Thyroid gland (tissue), 4 donors: Measurements from ENCODE around the gene ABCC11. TPM values are rescaled to one million over a fixed set of nuclear protein-coding genes. Genes with fewer than 3 reads are reported as not detected.

Experiments used
- DNase-seq, 2 donors: peaks; one replicate each; pipeline ENCODE4 v3.0.0-alpha.2; 2019
- H3K27ac ChIP-seq, 3 donors: fragments of 200-600 bp; sonication (generic); 1 replicate in 2 of 3; 2 replicates in 1 of 3; pipeline ENCODE4 v1.5.1; 2016 to 2019; ENCODE audit warnings: mild to moderate bottlenecking in 1 of 3, moderate library complexity in 1 of 3
- H3K27me3 ChIP-seq: fragments of 200-600 bp; sonication (generic); one replicate; pipeline ENCODE4 v1.5.1; 2019
- H3K36me3 ChIP-seq, 2 donors: fragments of 200-600 bp; sonication (generic); one replicate each; pipeline ENCODE4 v1.5.1; 2016 to 2019
- H3K4me1 ChIP-seq, 2 donors: fragments of 200-600 bp; sonication (generic); one replicate each; pipeline ENCODE4 v1.5.1; 2017 to 2019
- H3K4me3 ChIP-seq, 3 donors: fragments of 200-600 bp; sonication (generic); replicated peaks in 1 of 3; 1 replicate in 2 of 3; 2 replicates in 1 of 3; pipeline ENCODE4 v1.5.1; 2016; ENCODE audit warnings: mild to moderate bottlenecking in 1 of 3
- H3K9me3 ChIP-seq: fragments of 200-600 bp; sonication (generic); one replicate; pipeline ENCODE4 v1.5.1; 2017
- POLR2A ChIP-seq, 2 donors: fragments of 450-650 bp; IDR thresholded peaks; one replicate each; pipeline ENCODE4 v1.6.1; 2017; ENCODE audit warnings: antibody characterized with exemption in 2 of 2, mild to moderate bottlenecking in 2 of 2, moderate library complexity in 1 of 2
- WGBS, 2 donors: methylation state at CpG; one replicate each; pipeline ENCODE4 v1.1.5; 2017; 5-methylcytosine and 5-hydroxymethylcytosine counted together
- intact Hi-C: fragments of 100-400 bp; cut with DNase I; formaldehyde crosslinking; loops from one replicate; pipeline ENCODE4 v1.15.1; 2023
- total RNA-seq, 4 donors: library from RNA; depleted of rRNA; stranded (reverse); fragments of >200 nt; gene quantifications; one replicate each; pipeline ENCODE4 v1.2.3, GENCODE V29; 2016
- TF ChIP-seq, protein P1 (sequence below), 6 experiments: fragments of 200-600 bp in 3 of 6; fragments of 450-650 bp in 3 of 6; sonication (generic) in 3 of 6; IDR thresholded peaks; one replicate each; pipeline ENCODE4 v1.5.1; 2016 to 2019; ENCODE audit warnings: antibody characterized with exemption in 6 of 6, mild to moderate bottlenecking in 2 of 6, inconsistent platforms in 1 of 6, moderate library complexity in 1 of 6

The ABCC11 gene
- total RNA-seq, 4 donors from 2014 or later: 0.27 TPM; not detected in 3

- H3K36me3 ChIP-seq: peaks cover 0 to 5% of the 10 kb centered on the region in 2 donors
- H3K4me3 ChIP-seq: no peak overlapping the region
- H3K4me1 ChIP-seq: peaks cover 7 to 31% of the 10 kb centered on the region in 2 donors
- DNase-seq: no peak
- 81 to 84% methylated on average over 5 of the region's 5 CpGs for WGBS, 2 donors
- H3K27ac ChIP-seq: peak overlapping the region in 2 of 3 donors; percentile 29 to 88
- intact Hi-C loops: no loop called here
- TF ChIP-seq POLR2A (IDR thresholded peaks at IDR 0.05): no peak
- H3K9me3 ChIP-seq: no peaks in the 10 kb centered on the region
- no peaks in the 10 kb centered on the region for H3K27me3 ChIP-seq
Measured at GRCh38 chr16:48271728-48272127, 24.4 kb upstream of the ABCC11 start.

DNA sequence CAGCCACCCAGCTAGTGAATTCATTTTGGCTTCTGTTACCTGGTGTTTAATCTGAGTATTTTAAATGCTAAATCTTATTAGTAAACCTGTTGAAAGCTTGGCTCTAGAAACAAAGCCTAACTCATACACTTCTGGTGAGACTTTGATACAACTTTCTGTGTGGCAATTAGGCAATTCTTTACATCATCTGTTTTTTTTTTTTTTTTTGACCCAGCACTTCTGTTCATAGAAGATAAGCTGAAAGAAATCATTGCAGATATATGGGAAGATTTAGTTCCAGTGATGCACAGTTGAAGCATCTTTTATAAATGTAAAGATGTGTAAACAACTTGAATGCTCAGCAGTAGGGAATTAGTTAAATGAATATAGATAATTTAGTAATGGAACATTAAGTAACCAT, 21.7 kb upstream of the ABCC11 start:
- Histone ChIP-seq H3K36me3 (peaks cover 3 to 5% of the 10 kb centered on the region in 2 donors), H3K27me3 (no peaks in the 10 kb centered on the region), H3K27ac (peak overlapping the region in 2 of 3 donors; percentile 10 to 88), H3K9me3 (no peaks in the 10 kb centered on the region), H3K4me1 (peaks cover 4 to 17% of the 10 kb centered on the region in 2 donors), H3K4me3 (no peak overlapping the region)
- intact Hi-C loops: no loop called here
- no peak for DNase-seq
- TF ChIP-seq, protein P1, sequence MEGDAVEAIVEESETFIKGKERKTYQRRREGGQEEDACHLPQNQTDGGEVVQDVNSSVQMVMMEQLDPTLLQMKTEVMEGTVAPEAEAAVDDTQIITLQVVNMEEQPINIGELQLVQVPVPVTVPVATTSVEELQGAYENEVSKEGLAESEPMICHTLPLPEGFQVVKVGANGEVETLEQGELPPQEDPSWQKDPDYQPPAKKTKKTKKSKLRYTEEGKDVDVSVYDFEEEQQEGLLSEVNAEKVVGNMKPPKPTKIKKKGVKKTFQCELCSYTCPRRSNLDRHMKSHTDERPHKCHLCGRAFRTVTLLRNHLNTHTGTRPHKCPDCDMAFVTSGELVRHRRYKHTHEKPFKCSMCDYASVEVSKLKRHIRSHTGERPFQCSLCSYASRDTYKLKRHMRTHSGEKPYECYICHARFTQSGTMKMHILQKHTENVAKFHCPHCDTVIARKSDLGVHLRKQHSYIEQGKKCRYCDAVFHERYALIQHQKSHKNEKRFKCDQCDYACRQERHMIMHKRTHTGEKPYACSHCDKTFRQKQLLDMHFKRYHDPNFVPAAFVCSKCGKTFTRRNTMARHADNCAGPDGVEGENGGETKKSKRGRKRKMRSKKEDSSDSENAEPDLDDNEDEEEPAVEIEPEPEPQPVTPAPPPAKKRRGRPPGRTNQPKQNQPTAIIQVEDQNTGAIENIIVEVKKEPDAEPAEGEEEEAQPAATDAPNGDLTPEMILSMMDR (IDR thresholded peaks at IDR 0.05): no peak
- TF ChIP-seq POLR2A (IDR thresholded peaks at IDR 0.05): no peak

GRCh38 chr16:48262631-48263030, 15.3 kb upstream of the ABCC11 start:
- Histone ChIP-seq H3K36me3 (peaks cover 20 to 23% of the 10 kb centered on the region in 2 donors), H3K4me3 (no peak overlapping the region), H3K27ac (no peak overlapping the region), H3K27me3 (no peaks in the 10 kb centered on the region), H3K9me3 (no peaks in the 10 kb centered on the region), H3K4me1 (no peaks in the 10 kb centered on the region)
- DNase-seq: no peak
- WGBS, 2 donors: 95 to 100% methylated on average over 2 of the region's 2 CpGs
- TF ChIP-seq POLR2A (IDR thresholded peaks at IDR 0.05): no peak
- TF ChIP-seq, protein P1 (IDR thresholded peaks at IDR 0.05): no peak
- intact Hi-C loops: no loop called here

GRCh38 chr16:48261569-48261968, 14.2 kb upstream of the ABCC11 start:
- intact Hi-C loops: no loop called here
- peaks cover 23 to 25% of the 10 kb centered on the region in 2 donors for H3K36me3 ChIP-seq
- WGBS, 2 donors: 96 to 100% methylated on average over 1 of the region's 1 CpG
- H3K27ac ChIP-seq: no peak overlapping the region
- no peak for TF ChIP-seq POLR2A (IDR thresholded peaks at IDR 0.05)
- TF ChIP-seq, protein P1 (IDR thresholded peaks at IDR 0.05): no peak
- no peak overlapping the region for H3K4me3 ChIP-seq
- H3K9me3 ChIP-seq: no peaks in the 10 kb centered on the region
- no peaks in the 10 kb centered on the region for H3K4me1 ChIP-seq
- no peaks in the 10 kb centered on the region for H3K27me3 ChIP-seq
- DNase-seq: no peak

GRCh38 chr16:48256579-48257177, 9.3 kb upstream of the ABCC11 start:
- no peak overlapping the region for H3K4me3 ChIP-seq
- no peaks in the 10 kb centered on the region for H3K9me3 ChIP-seq
- TF ChIP-seq, protein P1 (IDR thresholded peaks at IDR 0.05): no peak
- no peak for TF ChIP-seq POLR2A (IDR thresholded peaks at IDR 0.05)
- 94 to 95% methylated on average over 7 of the region's 7 CpGs for WGBS, 2 donors
- intact Hi-C loops: no loop called here
- DNase-seq: no peak
- H3K36me3 ChIP-seq: peaks cover 14 to 15% of the 10 kb centered on the region in 2 donors
- H3K27me3 ChIP-seq: no peaks in the 10 kb centered on the region
- peaks cover 6 to 14% of the 10 kb centered on the region in 2 donors for H3K4me1 ChIP-seq
- no peak overlapping the region for H3K27ac ChIP-seq
